ENCODE measurements around the gene TLCD1. TPM values are rescaled to one million over a fixed set of nuclear protein-coding genes. Genes with fewer than 3 reads are reported as not detected.

TLCD1 gene
- total and polyA plus RNA-seq, 2 donors (not counting 3 experiments of a cell fraction or from before 2014, with no cell fraction given): 2.6 to 6.8 TPM

DNA sequence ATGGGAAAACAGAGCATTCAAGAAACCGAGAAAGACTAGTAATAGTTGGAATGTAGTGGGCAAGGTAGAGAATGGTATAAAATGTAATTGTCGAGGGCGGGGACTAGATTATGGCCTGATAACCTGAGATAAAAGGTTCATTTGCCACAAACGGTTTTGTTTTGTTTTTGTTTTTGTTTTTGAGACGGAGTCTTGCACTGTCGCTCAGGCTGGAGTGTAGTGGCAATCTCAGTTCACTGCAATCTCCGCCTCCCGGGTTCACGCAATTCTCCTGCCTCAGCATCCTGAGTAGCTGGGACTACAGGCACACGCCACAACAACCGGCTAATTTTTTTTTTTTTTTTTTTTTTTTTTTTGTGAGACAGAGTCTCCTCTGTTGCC, 3.9 kb upstream of the TLCD1 start:
- intact Hi-C loops (cut with micrococcal nuclease): no loop called here
- Histone ChIP-seq H3K9me1 (replicated peaks; ENCODE audit: control insufficient read depth, extremely low read depth, insufficient read depth, low read length) (no peaks in the 10 kb centered on the region), H4K20me1 (replicated peaks; ENCODE audit: control insufficient read depth, extremely low read depth, insufficient read depth, low read length) (no peaks in the 10 kb centered on the region), H3K27me3 (ENCODE audit: control insufficient read depth in 2 of 2, insufficient read depth in 2 of 2, low read length in 2 of 2) (no peaks in the 10 kb centered on the region), H3K4me2 (ENCODE audit: insufficient read depth, low read length) (no peak overlapping the region), H3K27ac (ENCODE audit: insufficient read depth, low read depth, low read length) (no peak overlapping the region), H3K4me3 (replicated peaks in 1 of 3; ENCODE audit: insufficient read depth in 1 of 3, low read depth in 1 of 3, low read length in 3 of 3) (no peak overlapping the region), H2AFZ (ENCODE audit: low read depth, low read length) (no peak overlapping the region), H3K9ac (replicated peaks; ENCODE audit: extremely low read depth, insufficient read depth, low read length) (no peak overlapping the region), H3K9me3 (replicated peaks; ENCODE audit: control insufficient read depth, insufficient read depth, low read length) (no peaks in the 10 kb centered on the region), H3K4me1 (ENCODE audit: control insufficient read depth, extremely low read depth, insufficient read depth, low read length) (peaks cover 20% of the 10 kb centered on the region), H3K79me2 (ENCODE audit: control insufficient read depth, insufficient read depth, low read length) (no peaks in the 10 kb centered on the region), H3K36me3 (ENCODE audit: control insufficient read depth in 2 of 2, extremely low read depth in 1 of 2, insufficient read depth in 2 of 2, low read length in 2 of 2) (no peaks in the 10 kb centered on the region)
- no TSS peak for BruUV-seq (replicated peaks)
- CTCF ChIA-PET: interaction anchor here (5.3 to 13.7 kb wide), 2 partner anchors 17 to 221 kb away, joined by 249 to 602 read pairs; partner anchors contain the start of genes PHF12 and TRAF4
- FAIRE-seq (no peak), DNase-seq (ENCODE audit: low read depth, low spot score) (no peak)
- dilution Hi-C loops (cut with MboI; ENCODE audit: extremely low pct_ligation_motif_present, low sequenced_read_pairs): no loop called here
- POLR2A ChIA-PET: interaction anchor here (0.7 kb wide), 1 partner anchor 564 kb away, joined by 12 read pairs; the partner anchor contains the start of gene NUFIP2
- TF ChIP-seq GATA2 (IDR thresholded peaks at IDR 0.05; ENCODE audit: insufficient read depth, insufficient read length, low read depth, low read length): no peak
- no peak for TF ChIP-seq FOS (IDR thresholded peaks at IDR 0.05; ENCODE audit: borderline replicate concordance, insufficient read depth, low read length)
- TF ChIP-seq, protein P1, sequence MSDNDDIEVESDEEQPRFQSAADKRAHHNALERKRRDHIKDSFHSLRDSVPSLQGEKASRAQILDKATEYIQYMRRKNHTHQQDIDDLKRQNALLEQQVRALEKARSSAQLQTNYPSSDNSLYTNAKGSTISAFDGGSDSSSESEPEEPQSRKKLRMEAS (IDR thresholded peaks at IDR 0.05; ENCODE audit: insufficient read depth, insufficient read length): no peak
- TF ChIP-seq POLR2A (IDR thresholded peaks at IDR 0.05; ENCODE audit: low read depth, low read length): no peak
- TF ChIP-seq JUN (IDR thresholded peaks at IDR 0.05; ENCODE audit: borderline replicate concordance, insufficient read depth, insufficient read length, low read depth): no peak
- TF ChIP-seq MYC (IDR thresholded peaks at IDR 0.05; ENCODE audit: low read depth, low read length): no peak
